ENCODE measurements around the gene TLNRD1.

- TF ChIP-seq EZH2phosphoT487 (IDR thresholded peaks at IDR 0.05; ENCODE audit: low read depth): no peak
- TF ChIP-seq, protein P1, sequence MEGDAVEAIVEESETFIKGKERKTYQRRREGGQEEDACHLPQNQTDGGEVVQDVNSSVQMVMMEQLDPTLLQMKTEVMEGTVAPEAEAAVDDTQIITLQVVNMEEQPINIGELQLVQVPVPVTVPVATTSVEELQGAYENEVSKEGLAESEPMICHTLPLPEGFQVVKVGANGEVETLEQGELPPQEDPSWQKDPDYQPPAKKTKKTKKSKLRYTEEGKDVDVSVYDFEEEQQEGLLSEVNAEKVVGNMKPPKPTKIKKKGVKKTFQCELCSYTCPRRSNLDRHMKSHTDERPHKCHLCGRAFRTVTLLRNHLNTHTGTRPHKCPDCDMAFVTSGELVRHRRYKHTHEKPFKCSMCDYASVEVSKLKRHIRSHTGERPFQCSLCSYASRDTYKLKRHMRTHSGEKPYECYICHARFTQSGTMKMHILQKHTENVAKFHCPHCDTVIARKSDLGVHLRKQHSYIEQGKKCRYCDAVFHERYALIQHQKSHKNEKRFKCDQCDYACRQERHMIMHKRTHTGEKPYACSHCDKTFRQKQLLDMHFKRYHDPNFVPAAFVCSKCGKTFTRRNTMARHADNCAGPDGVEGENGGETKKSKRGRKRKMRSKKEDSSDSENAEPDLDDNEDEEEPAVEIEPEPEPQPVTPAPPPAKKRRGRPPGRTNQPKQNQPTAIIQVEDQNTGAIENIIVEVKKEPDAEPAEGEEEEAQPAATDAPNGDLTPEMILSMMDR (IDR thresholded peaks at IDR 0.05; ENCODE audit: low read depth, low read length): no peak
These were observed 21.1 kb upstream of the TLNRD1 start for GRCh38 chr15:80979538-80980200.

Data from OCI-LY3 (cell line).